DND-41 (cell line): ENCODE results near the gene TMPRSS6.

Experiments used
- ATAC-seq: fragments of 200-7000 bp; cut with Tn5 transposase; 3 replicates; pipeline ENCODE4 v1.9.1; 2021; ENCODE audit warnings: low read depth; ENCODE audit not compliant: insufficient read depth
- DNase-seq: peaks from one replicate; pipeline ENCODE4 v3.0.0-alpha.2; 2020
- H2AFZ ChIP-seq: 2 replicates; pipeline ENCODE4 v1.6.0; 2012; ENCODE audit warnings: low read depth, low read length
- H3K27ac ChIP-seq: 2 replicates; pipeline ENCODE4 v1.5.1; 2012; ENCODE audit warnings: low read length, inconsistent platforms
- H3K27me3 ChIP-seq: fragments of 200-600 bp; sonication (generic); 2 replicates; pipeline ENCODE4 v1.6.0; 2012; ENCODE audit warnings: low read length, mild to moderate bottlenecking, inconsistent platforms; ENCODE audit not compliant: insufficient read depth, poor library complexity
- H3K36me3 ChIP-seq: 2 replicates; pipeline ENCODE4 v1.5.1; 2012; ENCODE audit warnings: low read length, inconsistent platforms; ENCODE audit not compliant: insufficient read depth
- H3K4me1 ChIP-seq: 2 replicates; pipeline ENCODE4 v1.5.1; 2012; ENCODE audit warnings: mild to moderate bottlenecking, low read length; ENCODE audit not compliant: insufficient read depth
- H3K4me2 ChIP-seq: 2 replicates; pipeline ENCODE4 v1.6.0; 2012; ENCODE audit warnings: mild to moderate bottlenecking, moderate library complexity, low read length, inconsistent platforms; ENCODE audit not compliant: insufficient read depth
- H3K4me3 ChIP-seq, 2 experiments: fragments of 200-600 bp in 1 of 2; shearing (Covaris generic) in 1 of 2; 2 replicates each; pipeline ENCODE4 v1.5.1; 2012 to 2016; ENCODE audit warnings: inconsistent platforms in 2 of 2, low read length in 2 of 2, mild to moderate bottlenecking in 2 of 2, low read depth in 1 of 2, moderate library complexity in 1 of 2
- H3K79me2 ChIP-seq: 2 replicates; pipeline ENCODE4 v1.6.0; 2012; ENCODE audit warnings: low read length, inconsistent platforms; ENCODE audit not compliant: insufficient read depth
- H3K9ac ChIP-seq: 2 replicates; pipeline ENCODE4 v1.6.0; 2012; ENCODE audit warnings: low read depth, mild to moderate bottlenecking, inconsistent platforms, low read length, moderate library complexity
- H3K9me3 ChIP-seq: 2 replicates; pipeline ENCODE4 v1.5.1; 2012; ENCODE audit warnings: low read length, moderate library complexity, mild to moderate bottlenecking, inconsistent platforms; ENCODE audit not compliant: insufficient read depth, severe bottlenecking
- H4K20me1 ChIP-seq: 2 replicates; pipeline ENCODE4 v1.6.0; 2012; ENCODE audit warnings: low read length; ENCODE audit not compliant: insufficient read depth
- CTCF ChIP-seq: IDR thresholded peaks from 2 replicates; pipeline ENCODE4 v1.5.1; 2012; ENCODE audit warnings: borderline replicate concordance, low read length, moderate library complexity, mild to moderate bottlenecking; ENCODE audit not compliant: poor library complexity, severe bottlenecking; ENCODE audit errors: extremely low read depth
- EZH2 ChIP-seq: IDR thresholded peaks from 3 replicates; pipeline ENCODE4 v1.6.1; 2012; ENCODE audit warnings: borderline replicate concordance, low read depth, mild to moderate bottlenecking, moderate library complexity, low read length, inconsistent platforms; ENCODE audit not compliant: severe bottlenecking

The TMPRSS6 gene

GRCh38 chr22:37070334-37070733 is 39.2 kb downstream of the TMPRSS6 start:
- no peak for ATAC-seq
- Histone ChIP-seq H3K4me2 (no peak overlapping the region), H3K79me2 (no peaks in the 10 kb centered on the region), H2AFZ (no peak overlapping the region), H3K9ac (no peak overlapping the region), H3K27me3 (no peaks in the 10 kb centered on the region), H3K9me3 (no peaks in the 10 kb centered on the region), H3K4me3 (no peak overlapping the region), H3K4me1 (no peaks in the 10 kb centered on the region), H3K27ac (no peak overlapping the region), H3K36me3 (no peaks in the 10 kb centered on the region), H4K20me1 (no peaks in the 10 kb centered on the region)
- DNase-seq = no peak
- TF ChIP-seq EZH2 = no peak
- TF ChIP-seq CTCF = no peak

- TF ChIP-seq EZH2 (no peak), CTCF (no peak)
- no peak overlapping the region for H3K9ac ChIP-seq
- no peak overlapping the region for H3K4me2 ChIP-seq
- no peaks in the 10 kb centered on the region for H3K36me3 ChIP-seq
- no peak for DNase-seq
- H2AFZ ChIP-seq = no peak overlapping the region
- H3K27me3 ChIP-seq = no peaks in the 10 kb centered on the region
- H3K79me2 ChIP-seq = no peaks in the 10 kb centered on the region
- H3K4me3 ChIP-seq = no peak overlapping the region
- H4K20me1 ChIP-seq = peaks cover 5% of the 10 kb centered on the region; the same call in 1 of the 2 replicates
- ATAC-seq = no peak
- H3K9me3 ChIP-seq = no peaks in the 10 kb centered on the region
- H3K4me1 ChIP-seq = no peaks in the 10 kb centered on the region
- no peak overlapping the region for H3K27ac ChIP-seq
Observed at GRCh38 chr22:37069719-37070118, 39.8 kb downstream of the TMPRSS6 start.

GRCh38 chr22:37069319-37069718 is 40.2 kb downstream of the TMPRSS6 start:
- DNase-seq = no peak
- Histone ChIP-seq H2AFZ (no peak overlapping the region), H3K4me2 (no peak overlapping the region), H3K27ac (no peak overlapping the region), H3K36me3 (no peaks in the 10 kb centered on the region), H3K9ac (no peak overlapping the region), H3K4me1 (no peaks in the 10 kb centered on the region), H3K79me2 (no peaks in the 10 kb centered on the region), H3K9me3 (no peaks in the 10 kb centered on the region), H3K27me3 (no peaks in the 10 kb centered on the region), H4K20me1 (peaks cover 7% of the 10 kb centered on the region; the same call in 1 of the 2 replicates), H3K4me3 (no peak overlapping the region)
- ATAC-seq = no peak
- no peak for TF ChIP-seq CTCF
- TF ChIP-seq EZH2 = no peak

GRCh38 chr22:37068859-37069258 is 40.7 kb downstream of the TMPRSS6 start:
- peaks cover 7% of the 10 kb centered on the region; the same call in 1 of the 2 replicates for H4K20me1 ChIP-seq
- no peaks in the 10 kb centered on the region for H3K79me2 ChIP-seq
- no peaks in the 10 kb centered on the region for H3K36me3 ChIP-seq
- no peak overlapping the region for H3K4me3 ChIP-seq
- ATAC-seq (no peak), DNase-seq (no peak)
- no peaks in the 10 kb centered on the region for H3K9me3 ChIP-seq
- no peak for TF ChIP-seq EZH2
- TF ChIP-seq CTCF = no peak
- H2AFZ ChIP-seq = no peak overlapping the region
- H3K27me3 ChIP-seq = no peaks in the 10 kb centered on the region
- H3K4me2 ChIP-seq = no peak overlapping the region
- no peak overlapping the region for H3K9ac ChIP-seq
- H3K27ac ChIP-seq = no peak overlapping the region
- no peaks in the 10 kb centered on the region for H3K4me1 ChIP-seq
